Neutrophil (primary cell): ENCODE measurements around the gene TMEM8B.

ENCODE experiments used
- H3K27ac ChIP-seq: fragments of 200-600 bp; sonication (generic); 2 replicates; pipeline ENCODE4 v1.5.1; 2016; ENCODE audit warnings: mild to moderate bottlenecking, moderate library complexity
- H3K27me3 ChIP-seq: fragments of 200-600 bp; sonication (generic); 2 replicates; pipeline ENCODE4 v1.6.0; 2016; ENCODE audit warnings: mild to moderate bottlenecking
- H3K36me3 ChIP-seq: fragments of 200-600 bp; sonication (generic); 2 replicates; pipeline ENCODE4 v1.5.1; 2017
- H3K4me1 ChIP-seq, 2 experiments: fragments of 200-600 bp in 1 of 2; sonication (generic) in 1 of 2; 1 replicate in 1 of 2; 2 replicates in 1 of 2; pipeline versions ENCODE4 v1.5.1 to v1.6.1; 2013 to 2016; ENCODE audit warnings: low read depth in 1 of 2, low read length in 1 of 2, mild to moderate bottlenecking in 1 of 2, moderate library complexity in 1 of 2; ENCODE audit not compliant: control insufficient read depth in 1 of 2, insufficient read depth in 1 of 2
- H3K4me3 ChIP-seq, 2 experiments: fragments of 200-600 bp in 1 of 2; sonication (generic) in 1 of 2; 1 replicate in 1 of 2; 2 replicates in 1 of 2; pipeline ENCODE4 v1.5.1; 2013 to 2016; ENCODE audit warnings: low read depth in 1 of 2, low read length in 1 of 2, mild to moderate bottlenecking in 1 of 2, moderate library complexity in 1 of 2
- H3K9me3 ChIP-seq: fragments of 200-600 bp; sonication (generic); 2 replicates; pipeline ENCODE4 v1.5.1; 2016
- TF ChIP-seq, protein P1 (sequence below): fragments of 200-600 bp; sonication (generic); IDR thresholded peaks from 2 replicates; pipeline ENCODE4 v1.5.1; 2016; ENCODE audit warnings: antibody characterized with exemption

Gene TMEM8B

DNA sequence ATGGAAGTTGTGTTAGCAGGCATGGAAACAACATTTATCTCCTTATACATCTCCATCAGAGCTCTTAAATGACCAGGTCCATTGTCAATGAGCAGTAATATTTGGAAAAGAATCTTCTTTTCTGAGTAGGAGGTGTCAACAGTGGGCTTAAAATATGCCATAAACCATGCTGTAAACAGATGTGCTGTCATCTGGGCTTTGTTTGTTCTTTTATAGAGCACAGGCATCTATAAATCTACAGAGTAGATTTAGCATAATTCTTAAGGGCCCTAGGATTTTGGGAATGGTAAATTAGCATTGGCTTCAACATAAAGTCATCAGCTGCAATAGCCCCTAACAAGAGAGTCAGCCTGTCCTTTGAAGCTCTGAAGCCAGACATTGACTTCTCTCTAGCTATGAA lies 69.3 kb downstream of the TMEM8B start:
- H3K27me3 ChIP-seq: peaks cover 79% of the 10 kb centered on the region
- no peaks in the 10 kb centered on the region for H3K36me3 ChIP-seq
- no peaks in the 10 kb centered on the region for H3K9me3 ChIP-seq
- no peak overlapping the region for H3K27ac ChIP-seq
- H3K4me3 ChIP-seq: no peak overlapping the region
- TF ChIP-seq, protein P1, sequence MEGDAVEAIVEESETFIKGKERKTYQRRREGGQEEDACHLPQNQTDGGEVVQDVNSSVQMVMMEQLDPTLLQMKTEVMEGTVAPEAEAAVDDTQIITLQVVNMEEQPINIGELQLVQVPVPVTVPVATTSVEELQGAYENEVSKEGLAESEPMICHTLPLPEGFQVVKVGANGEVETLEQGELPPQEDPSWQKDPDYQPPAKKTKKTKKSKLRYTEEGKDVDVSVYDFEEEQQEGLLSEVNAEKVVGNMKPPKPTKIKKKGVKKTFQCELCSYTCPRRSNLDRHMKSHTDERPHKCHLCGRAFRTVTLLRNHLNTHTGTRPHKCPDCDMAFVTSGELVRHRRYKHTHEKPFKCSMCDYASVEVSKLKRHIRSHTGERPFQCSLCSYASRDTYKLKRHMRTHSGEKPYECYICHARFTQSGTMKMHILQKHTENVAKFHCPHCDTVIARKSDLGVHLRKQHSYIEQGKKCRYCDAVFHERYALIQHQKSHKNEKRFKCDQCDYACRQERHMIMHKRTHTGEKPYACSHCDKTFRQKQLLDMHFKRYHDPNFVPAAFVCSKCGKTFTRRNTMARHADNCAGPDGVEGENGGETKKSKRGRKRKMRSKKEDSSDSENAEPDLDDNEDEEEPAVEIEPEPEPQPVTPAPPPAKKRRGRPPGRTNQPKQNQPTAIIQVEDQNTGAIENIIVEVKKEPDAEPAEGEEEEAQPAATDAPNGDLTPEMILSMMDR: no peak
- H3K4me1 ChIP-seq: no peaks in the 10 kb centered on the region

GRCh38 chr9:35899021-35899420 lies 70.0 kb downstream of the TMEM8B start:
- Histone ChIP-seq H3K9me3 (no peaks in the 10 kb centered on the region), H3K4me1 (no peaks in the 10 kb centered on the region), H3K4me3 (no peak overlapping the region), H3K36me3 (no peaks in the 10 kb centered on the region), H3K27ac (no peak overlapping the region), H3K27me3 (peaks cover 74% of the 10 kb centered on the region)
- TF ChIP-seq, protein P1: no peak

- TF ChIP-seq, protein P1: peak; percentile 55
- no peak overlapping the region for H3K27ac ChIP-seq
- H3K36me3 ChIP-seq: no peaks in the 10 kb centered on the region
- peaks cover 0 to 2% of the 10 kb centered on the region in 2 experiments for H3K4me1 ChIP-seq
- H3K27me3 ChIP-seq: peaks cover 78% of the 10 kb centered on the region
- no peak overlapping the region for H3K4me3 ChIP-seq
- no peaks in the 10 kb centered on the region for H3K9me3 ChIP-seq
These were observed 74.0 kb downstream of the TMEM8B start for GRCh38 chr9:35903049-35903448.

GRCh38 chr9:35904338-35904737 lies 75.3 kb downstream of the TMEM8B start:
- TF ChIP-seq, protein P1: no peak
- H3K27me3 ChIP-seq: peaks cover 78% of the 10 kb centered on the region
- H3K4me1 ChIP-seq: peaks cover 0 to 3% of the 10 kb centered on the region in 2 experiments
- H3K4me3 ChIP-seq: no peak overlapping the region
- H3K36me3 ChIP-seq: no peaks in the 10 kb centered on the region
- H3K27ac ChIP-seq: no peak overlapping the region
- no peaks in the 10 kb centered on the region for H3K9me3 ChIP-seq

- no peaks in the 10 kb centered on the region for H3K9me3 ChIP-seq
- peaks cover 79% of the 10 kb centered on the region for H3K27me3 ChIP-seq
- no peak overlapping the region for H3K4me3 ChIP-seq
- TF ChIP-seq, protein P1: no peak
- no peaks in the 10 kb centered on the region for H3K36me3 ChIP-seq
- no peak overlapping the region for H3K27ac ChIP-seq
- H3K4me1 ChIP-seq: peaks cover 0 to 3% of the 10 kb centered on the region in 2 experiments
These were observed 76.2 kb downstream of the TMEM8B start for GRCh38 chr9:35905051-35905781.
